ENCODE data around the gene SLC17A5. TPM values are rescaled to one million over a fixed set of nuclear protein-coding genes. Genes with fewer than 3 reads are reported as not detected.
A peak's percentile ranks its signal among the peaks of the same experiment; 100 is the strongest.

Gene SLC17A5
- total and polyA plus RNA-seq, 9 of the 15 experiments (the other 6 are each of a cell fraction or from before 2014, with no cell fraction given), result 1.3 to 7.2 (median 3.4) TPM

DNA sequence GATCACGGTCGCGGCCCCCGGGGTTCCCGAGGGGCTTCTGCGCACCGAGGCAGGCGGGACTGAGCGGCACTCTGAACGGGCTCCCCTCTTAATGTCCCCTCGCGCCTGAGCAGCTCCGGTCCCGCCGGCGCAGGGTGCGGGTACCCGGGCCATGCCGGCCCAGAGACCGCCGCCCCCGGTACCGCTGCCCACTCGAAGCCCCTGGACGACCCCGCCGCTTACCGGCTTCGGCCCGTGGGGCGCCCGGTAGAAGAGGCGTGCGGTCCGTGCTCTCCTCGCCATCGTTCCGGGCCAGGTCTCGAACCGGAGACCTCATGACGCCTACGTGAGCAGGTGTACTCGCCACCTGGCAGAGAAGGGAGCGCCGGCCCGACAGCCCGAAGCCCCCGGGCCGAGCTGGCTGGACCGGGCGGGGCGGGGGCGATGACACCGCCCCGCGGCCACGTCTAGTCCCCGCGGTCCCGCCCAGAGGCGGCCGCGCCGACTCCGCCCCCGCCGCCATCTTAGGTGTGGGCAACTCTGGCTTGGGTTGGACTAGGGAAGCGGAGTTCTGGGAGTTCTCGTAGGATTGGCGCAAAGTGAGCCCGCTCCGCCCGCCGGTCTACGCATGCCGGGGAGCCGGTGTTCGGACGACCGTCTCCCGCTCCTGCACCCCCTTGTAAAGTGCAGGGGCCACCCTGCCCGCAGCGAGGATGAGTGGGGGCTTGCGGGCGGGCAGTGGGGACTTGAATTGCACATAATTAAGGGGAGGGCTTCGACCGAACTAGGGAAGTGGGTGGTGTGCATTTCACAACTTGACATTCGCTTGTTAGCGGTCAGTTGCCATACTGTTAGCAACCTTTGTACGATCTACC is at the start of gene SLC17A5 (continued):
- TF ChIP-seq, protein P1, sequence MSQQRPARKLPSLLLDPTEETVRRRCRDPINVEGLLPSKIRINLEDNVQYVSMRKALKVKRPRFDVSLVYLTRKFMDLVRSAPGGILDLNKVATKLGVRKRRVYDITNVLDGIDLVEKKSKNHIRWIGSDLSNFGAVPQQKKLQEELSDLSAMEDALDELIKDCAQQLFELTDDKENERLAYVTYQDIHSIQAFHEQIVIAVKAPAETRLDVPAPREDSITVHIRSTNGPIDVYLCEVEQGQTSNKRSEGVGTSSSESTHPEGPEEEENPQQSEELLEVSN (IDR thresholded peaks at IDR 0.05; ENCODE audit: borderline replicate concordance in 1 of 2, extremely low read depth in 1 of 2, insufficient read depth in 1 of 2, insufficient read length in 1 of 2, low read depth in 1 of 2, low read length in 1 of 2, poor library complexity in 1 of 2, severe bottlenecking in 1 of 2), result peak; percentile 84 to 93
- TF ChIP-seq ZNF263 (CRISPR knock-in tag; IDR thresholded peaks at IDR 0.05; ENCODE audit: borderline replicate concordance), result no peak
- TF ChIP-seq, protein P2, sequence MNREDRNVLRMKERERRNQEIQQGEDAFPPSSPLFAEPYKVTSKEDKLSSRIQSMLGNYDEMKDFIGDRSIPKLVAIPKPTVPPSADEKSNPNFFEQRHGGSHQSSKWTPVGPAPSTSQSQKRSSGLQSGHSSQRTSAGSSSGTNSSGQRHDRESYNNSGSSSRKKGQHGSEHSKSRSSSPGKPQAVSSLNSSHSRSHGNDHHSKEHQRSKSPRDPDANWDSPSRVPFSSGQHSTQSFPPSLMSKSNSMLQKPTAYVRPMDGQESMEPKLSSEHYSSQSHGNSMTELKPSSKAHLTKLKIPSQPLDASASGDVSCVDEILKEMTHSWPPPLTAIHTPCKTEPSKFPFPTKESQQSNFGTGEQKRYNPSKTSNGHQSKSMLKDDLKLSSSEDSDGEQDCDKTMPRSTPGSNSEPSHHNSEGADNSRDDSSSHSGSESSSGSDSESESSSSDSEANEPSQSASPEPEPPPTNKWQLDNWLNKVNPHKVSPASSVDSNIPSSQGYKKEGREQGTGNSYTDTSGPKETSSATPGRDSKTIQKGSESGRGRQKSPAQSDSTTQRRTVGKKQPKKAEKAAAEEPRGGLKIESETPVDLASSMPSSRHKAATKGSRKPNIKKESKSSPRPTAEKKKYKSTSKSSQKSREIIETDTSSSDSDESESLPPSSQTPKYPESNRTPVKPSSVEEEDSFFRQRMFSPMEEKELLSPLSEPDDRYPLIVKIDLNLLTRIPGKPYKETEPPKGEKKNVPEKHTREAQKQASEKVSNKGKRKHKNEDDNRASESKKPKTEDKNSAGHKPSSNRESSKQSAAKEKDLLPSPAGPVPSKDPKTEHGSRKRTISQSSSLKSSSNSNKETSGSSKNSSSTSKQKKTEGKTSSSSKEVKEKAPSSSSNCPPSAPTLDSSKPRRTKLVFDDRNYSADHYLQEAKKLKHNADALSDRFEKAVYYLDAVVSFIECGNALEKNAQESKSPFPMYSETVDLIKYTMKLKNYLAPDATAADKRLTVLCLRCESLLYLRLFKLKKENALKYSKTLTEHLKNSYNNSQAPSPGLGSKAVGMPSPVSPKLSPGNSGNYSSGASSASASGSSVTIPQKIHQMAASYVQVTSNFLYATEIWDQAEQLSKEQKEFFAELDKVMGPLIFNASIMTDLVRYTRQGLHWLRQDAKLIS (CRISPR knock-in tag; IDR thresholded peaks at IDR 0.05), result no peak
- TF ChIP-seq, protein P3, sequence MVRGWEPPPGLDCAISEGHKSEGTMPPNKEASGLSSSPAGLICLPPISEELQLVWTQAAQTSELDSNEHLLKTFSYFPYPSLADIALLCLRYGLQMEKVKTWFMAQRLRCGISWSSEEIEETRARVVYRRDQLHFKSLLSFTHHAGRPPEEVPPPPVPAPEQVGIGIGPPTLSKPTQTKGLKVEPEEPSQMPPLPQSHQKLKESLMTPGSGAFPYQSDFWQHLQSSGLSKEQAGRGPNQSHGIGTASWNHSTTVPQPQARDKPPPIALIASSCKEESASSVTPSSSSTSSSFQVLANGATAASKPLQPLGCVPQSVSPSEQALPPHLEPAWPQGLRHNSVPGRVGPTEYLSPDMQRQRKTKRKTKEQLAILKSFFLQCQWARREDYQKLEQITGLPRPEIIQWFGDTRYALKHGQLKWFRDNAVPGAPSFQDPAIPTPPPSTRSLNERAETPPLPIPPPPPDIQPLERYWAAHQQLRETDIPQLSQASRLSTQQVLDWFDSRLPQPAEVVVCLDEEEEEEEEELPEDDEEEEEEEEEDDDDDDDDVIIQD (CRISPR knock-in tag; IDR thresholded peaks at IDR 0.05), result no peak
- TF ChIP-seq, protein P4, sequence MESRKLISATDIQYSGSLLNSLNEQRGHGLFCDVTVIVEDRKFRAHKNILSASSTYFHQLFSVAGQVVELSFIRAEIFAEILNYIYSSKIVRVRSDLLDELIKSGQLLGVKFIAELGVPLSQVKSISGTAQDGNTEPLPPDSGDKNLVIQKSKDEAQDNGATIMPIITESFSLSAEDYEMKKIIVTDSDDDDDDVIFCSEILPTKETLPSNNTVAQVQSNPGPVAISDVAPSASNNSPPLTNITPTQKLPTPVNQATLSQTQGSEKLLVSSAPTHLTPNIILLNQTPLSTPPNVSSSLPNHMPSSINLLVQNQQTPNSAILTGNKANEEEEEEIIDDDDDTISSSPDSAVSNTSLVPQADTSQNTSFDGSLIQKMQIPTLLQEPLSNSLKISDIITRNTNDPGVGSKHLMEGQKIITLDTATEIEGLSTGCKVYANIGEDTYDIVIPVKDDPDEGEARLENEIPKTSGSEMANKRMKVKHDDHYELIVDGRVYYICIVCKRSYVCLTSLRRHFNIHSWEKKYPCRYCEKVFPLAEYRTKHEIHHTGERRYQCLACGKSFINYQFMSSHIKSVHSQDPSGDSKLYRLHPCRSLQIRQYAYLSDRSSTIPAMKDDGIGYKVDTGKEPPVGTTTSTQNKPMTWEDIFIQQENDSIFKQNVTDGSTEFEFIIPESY (CRISPR knock-in tag; IDR thresholded peaks at IDR 0.05), result peak; percentile 32; the same call in 1 of the 2 replicates
- no peak for TF ChIP-seq PHF20 (IDR thresholded peaks at IDR 0.05; ENCODE audit: partially characterized antibody)
- TF ChIP-seq ARID2 (IDR thresholded peaks at IDR 0.05), result no peak
- peak; percentile 76 for TF ChIP-seq POLR2AphosphoS5 (IDR thresholded peaks at IDR 0.05; ENCODE audit: control insufficient read depth, insufficient read depth, low read depth, low read length)
- TF ChIP-seq GATAD2A (IDR thresholded peaks at IDR 0.05), result no peak
- TF ChIP-seq, protein P5, sequence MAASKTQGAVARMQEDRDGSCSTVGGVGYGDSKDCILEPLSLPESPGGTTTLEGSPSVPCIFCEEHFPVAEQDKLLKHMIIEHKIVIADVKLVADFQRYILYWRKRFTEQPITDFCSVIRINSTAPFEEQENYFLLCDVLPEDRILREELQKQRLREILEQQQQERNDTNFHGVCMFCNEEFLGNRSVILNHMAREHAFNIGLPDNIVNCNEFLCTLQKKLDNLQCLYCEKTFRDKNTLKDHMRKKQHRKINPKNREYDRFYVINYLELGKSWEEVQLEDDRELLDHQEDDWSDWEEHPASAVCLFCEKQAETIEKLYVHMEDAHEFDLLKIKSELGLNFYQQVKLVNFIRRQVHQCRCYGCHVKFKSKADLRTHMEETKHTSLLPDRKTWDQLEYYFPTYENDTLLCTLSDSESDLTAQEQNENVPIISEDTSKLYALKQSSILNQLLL (CRISPR knock-in tag; IDR thresholded peaks at IDR 0.05; ENCODE audit: borderline replicate concordance), result no peak
- TF ChIP-seq, protein P6, sequence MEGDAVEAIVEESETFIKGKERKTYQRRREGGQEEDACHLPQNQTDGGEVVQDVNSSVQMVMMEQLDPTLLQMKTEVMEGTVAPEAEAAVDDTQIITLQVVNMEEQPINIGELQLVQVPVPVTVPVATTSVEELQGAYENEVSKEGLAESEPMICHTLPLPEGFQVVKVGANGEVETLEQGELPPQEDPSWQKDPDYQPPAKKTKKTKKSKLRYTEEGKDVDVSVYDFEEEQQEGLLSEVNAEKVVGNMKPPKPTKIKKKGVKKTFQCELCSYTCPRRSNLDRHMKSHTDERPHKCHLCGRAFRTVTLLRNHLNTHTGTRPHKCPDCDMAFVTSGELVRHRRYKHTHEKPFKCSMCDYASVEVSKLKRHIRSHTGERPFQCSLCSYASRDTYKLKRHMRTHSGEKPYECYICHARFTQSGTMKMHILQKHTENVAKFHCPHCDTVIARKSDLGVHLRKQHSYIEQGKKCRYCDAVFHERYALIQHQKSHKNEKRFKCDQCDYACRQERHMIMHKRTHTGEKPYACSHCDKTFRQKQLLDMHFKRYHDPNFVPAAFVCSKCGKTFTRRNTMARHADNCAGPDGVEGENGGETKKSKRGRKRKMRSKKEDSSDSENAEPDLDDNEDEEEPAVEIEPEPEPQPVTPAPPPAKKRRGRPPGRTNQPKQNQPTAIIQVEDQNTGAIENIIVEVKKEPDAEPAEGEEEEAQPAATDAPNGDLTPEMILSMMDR (IDR thresholded peaks at IDR 0.05 in 2 of 3, conservative IDR thresholded peaks at IDR 0.05 in 1 of 3; ENCODE audit: insufficient read depth in 2 of 3, low read depth in 1 of 3, low read length in 3 of 3), result no peak
- no peak for TF ChIP-seq BRD9 (IDR thresholded peaks at IDR 0.05; ENCODE audit: low read depth, partially characterized antibody)

Data from K562 (cell line).